CD4-positive, alpha-beta T cell (primary cell): ENCODE data around the gene TRIM33. TPM values are rescaled to one million over a fixed set of nuclear protein-coding genes. Genes with fewer than 3 reads are reported as not detected.

Experiments
- ATAC-seq: fragments of 200-7000 bp; cut with Tn5 transposase; one replicate; pipeline ENCODE4 v1.10.0; 2022; ENCODE audit warnings: mild to moderate bottlenecking; ENCODE audit not compliant: poor library complexity
- CTCF ChIA-PET: fragments of 350-600 bp; sonication (Branson Sonifier 250); formaldehyde crosslinking; loops from one replicate; lab custom pipeline; 2021; ENCODE audit warnings: antibody characterized with exemption, inconsistent platforms; lab: Charles Lee
- POLR2A ChIA-PET: fragments of 350-600 bp; sonication (Branson Sonifier 250); formaldehyde crosslinking; loops from one replicate; lab custom pipeline; 2021; ENCODE audit warnings: antibody characterized with exemption, inconsistent platforms; lab: Charles Lee
- DNase-seq, 14 experiments: peaks; one replicate each; pipeline ENCODE4 v3.0.0-alpha.2; 2013 to 2020; ENCODE audit warnings: mixed read lengths in 2 of 14
- H3K27ac ChIP-seq, 2 donors: one replicate each; pipeline versions ENCODE4 v1.5.1 to v1.7.0; 2013; ENCODE audit warnings: low read length in 2 of 2, low read depth in 1 of 2, mild to moderate bottlenecking in 1 of 2
- H3K27me3 ChIP-seq, 2 experiments: 1 replicate in 1 of 2; 2 replicates in 1 of 2; pipeline versions ENCODE4 v1.6.1 to v1.7.0; 2013; ENCODE audit warnings: low read length in 2 of 2, control low read depth in 1 of 2, mild to moderate bottlenecking in 1 of 2, moderate library complexity in 1 of 2; ENCODE audit not compliant: insufficient read depth in 2 of 2, control insufficient read depth in 1 of 2
- H3K36me3 ChIP-seq: one replicate; pipeline ENCODE4 v1.6.1; 2013; ENCODE audit warnings: low read length, control low read depth; ENCODE audit not compliant: insufficient read depth
- H3K4me1 ChIP-seq: one replicate; pipeline ENCODE4 v1.6.1; 2013; ENCODE audit warnings: low read length, control low read depth; ENCODE audit not compliant: insufficient read depth
- H3K4me3 ChIP-seq: one replicate; pipeline ENCODE4 v1.5.1; 2013; ENCODE audit warnings: mild to moderate bottlenecking, low read length, moderate library complexity
- H3K9me3 ChIP-seq, 2 experiments: 1 replicate in 1 of 2; 2 replicates in 1 of 2; pipeline versions ENCODE4 v1.6.1 to v1.7.0; 2013; ENCODE audit warnings: low read length in 2 of 2, mild to moderate bottlenecking in 2 of 2, control low read depth in 1 of 2, moderate library complexity in 1 of 2; ENCODE audit not compliant: control insufficient read depth in 1 of 2, insufficient read depth in 1 of 2
- H3K27ac Mint-ChIP-seq: one replicate; pipeline ENCODE4 v1.8.0; 2020; ENCODE audit warnings: mixed read lengths
- H3K27me3 Mint-ChIP-seq: one replicate; pipeline ENCODE4 v1.8.0; 2021; ENCODE audit warnings: mixed read lengths
- H3K36me3 Mint-ChIP-seq: one replicate; pipeline ENCODE4 v1.8.0; 2021; ENCODE audit warnings: low read depth, mixed read lengths
- H3K4me1 Mint-ChIP-seq: one replicate; pipeline ENCODE4 v1.8.0; 2021; ENCODE audit warnings: low read depth, mixed read lengths
- H3K4me3 Mint-ChIP-seq: one replicate; pipeline ENCODE4 v1.8.0; 2020; ENCODE audit warnings: mild to moderate bottlenecking, mixed read lengths
- H3K9me3 Mint-ChIP-seq: one replicate; pipeline ENCODE4 v1.8.0; 2020; ENCODE audit warnings: mixed read lengths
- CTCF ChIP-seq: fragments of 200-600 bp; IDR thresholded peaks from one replicate; pipeline ENCODE4 v1.8.0; 2022; ENCODE audit warnings: antibody characterized with exemption, mild to moderate bottlenecking
- intact Hi-C, 2 experiments: fragments of 100-400 bp; cut with DNase I in 1 of 2; cut with micrococcal nuclease in 1 of 2; formaldehyde crosslinking; loops; one replicate each; pipeline versions ENCODE4 v1.15.1 to v1.9.0; 2023 to 2025; cut with DNase I, micrococcal nuclease
- total RNA-seq, 174 experiments: library from RNA in 2 of 174; stranded (reverse) in 2 of 174; gene quantifications; one replicate each; pipeline ENCODE4 v1.2.3 and lab custom pipeline; 2021 to 2026

TRIM33 gene
- total RNA-seq, 2 experiments from 2014 or later = 42.6 to 45.0 TPM

DNA sequence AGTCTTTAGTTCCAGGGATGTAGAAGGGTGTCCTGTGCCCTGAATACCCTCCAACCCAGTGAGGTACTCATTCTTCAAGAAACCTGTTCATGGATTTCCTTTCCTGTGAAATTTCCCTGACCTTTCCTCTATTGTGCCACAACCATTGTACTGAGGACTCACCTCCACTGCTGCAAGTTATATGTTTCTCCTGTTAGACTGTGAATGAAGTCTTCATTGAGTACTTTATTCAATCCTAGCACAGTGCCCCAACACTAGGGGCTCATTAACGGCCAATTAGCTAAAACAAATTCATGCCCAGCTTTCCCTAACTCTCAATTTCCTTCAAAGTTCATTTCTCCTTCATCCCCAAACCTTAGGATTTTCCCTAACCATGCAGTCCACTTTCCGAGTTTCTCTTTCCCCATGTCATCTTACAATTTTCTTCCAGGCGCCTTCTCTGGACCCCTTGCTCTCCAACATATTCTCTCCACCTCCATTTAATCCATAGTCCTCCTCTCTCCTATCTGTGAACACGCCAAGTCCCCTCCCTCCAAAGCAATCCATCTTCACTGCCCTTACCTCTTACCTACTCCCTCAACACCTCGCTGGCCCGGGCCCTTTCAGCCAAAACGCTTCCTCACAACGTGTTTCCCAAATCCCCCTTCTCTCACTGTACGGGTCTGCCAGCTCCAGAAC lies 1.3 kb downstream of the TRIM33 start:
- no peaks in the 10 kb centered on the region for H3K9me3 ChIP-seq
- ChIA-PET CTCF (interaction anchor here (0.9 to 1.7 kb wide), 2 partner anchors 9 to 13 kb away, joined by 3 read pairs; no protein-coding TSS in a partner anchor), POLR2A (interaction anchor here (0.6 to 4.4 kb wide), 16 partner anchors 9 to 697 kb away, joined by 3 to 37 read pairs (median 10); partner anchors contain the start of genes BCAS2, CSDE1, DENND2C and NRAS)
- peaks cover 53% of the 10 kb centered on the region for H3K4me1 ChIP-seq
- intact Hi-C loops = loop anchor here (2.0 to 10.0 kb wide), 10 partner anchors 42 to 1555 kb away; partner anchors contain the start of genes BCAS2 (in 1 of the 2), DENND2C (in 1 of the 2), LRIG2 (in 1 of the 2) and NRAS (in 1 of the 2)
- peak overlapping the region; percentile 87 for H3K4me3 Mint-ChIP-seq
- H3K36me3 Mint-ChIP-seq = peaks cover 40% of the 10 kb centered on the region
- peak overlapping the region; percentile 72 for H3K27ac Mint-ChIP-seq
- H3K27me3 ChIP-seq = no peaks in the 10 kb centered on the region
- H3K27ac ChIP-seq = no peak overlapping the region
- H3K4me3 ChIP-seq = peak overlapping the region; percentile 86
- H3K9me3 Mint-ChIP-seq = no peaks in the 10 kb centered on the region
- TF ChIP-seq CTCF = no peak
- peaks cover 21% of the 10 kb centered on the region for H3K36me3 ChIP-seq
- DNase-seq (peak in 1 of 14 experiments; percentile 10), ATAC-seq (no peak)
- H3K4me1 Mint-ChIP-seq = peaks cover 60% of the 10 kb centered on the region
- H3K27me3 Mint-ChIP-seq = no peaks in the 10 kb centered on the region

DNA sequence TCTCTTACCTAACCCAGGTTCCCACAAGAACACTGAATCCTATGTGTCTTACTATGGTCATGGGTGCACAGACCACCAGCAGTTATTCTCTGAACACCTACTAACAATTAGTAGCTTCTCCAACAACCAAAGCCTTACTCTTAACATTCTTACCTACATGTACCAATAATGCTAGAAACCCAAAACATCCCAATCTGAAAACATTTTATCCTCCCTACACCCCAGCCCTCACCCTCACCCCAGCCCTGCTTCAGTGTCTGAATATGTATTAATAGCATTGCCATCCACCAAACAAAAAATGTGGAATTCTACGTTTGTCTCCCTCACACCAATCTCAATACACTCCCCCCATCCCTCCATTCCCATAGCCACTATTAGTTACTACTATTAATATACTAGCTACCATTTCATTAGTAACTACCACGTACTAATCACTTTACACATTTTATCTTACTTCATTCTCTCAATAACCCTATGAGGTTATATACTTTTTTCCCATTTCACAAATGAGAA lies 2.6 kb downstream of the TRIM33 start:
- Histone ChIP-seq H3K36me3 (peaks cover 22% of the 10 kb centered on the region), H3K27me3 (no peaks in the 10 kb centered on the region), H3K4me3 (no peak overlapping the region), H3K27ac (no peak overlapping the region), H3K4me1 (peaks cover 58% of the 10 kb centered on the region), H3K9me3 (no peaks in the 10 kb centered on the region)
- intact Hi-C loops = loop anchor here in 1 of 2 experiments (5.0 kb wide), 2 partner anchors 41 to 161 kb away; no protein-coding TSS in a partner anchor
- no peak for TF ChIP-seq CTCF
- DNase-seq (no peak), ATAC-seq (no peak)
- H3K9me3 Mint-ChIP-seq = no peaks in the 10 kb centered on the region
- peak overlapping the region; percentile 87 for H3K4me3 Mint-ChIP-seq
- H3K27ac Mint-ChIP-seq = peak overlapping the region; percentile 72
- POLR2A ChIA-PET = interaction anchor here (0.7 to 4.4 kb wide), 4 partner anchors 72 to 208 kb away, joined by 3 to 37 read pairs (median 7); partner anchors contain the start of genes BCAS2 and NRAS
- no peaks in the 10 kb centered on the region for H3K27me3 Mint-ChIP-seq
- CTCF ChIA-PET = no interaction called here
- peaks cover 50% of the 10 kb centered on the region for H3K36me3 Mint-ChIP-seq
- H3K4me1 Mint-ChIP-seq = peaks cover 73% of the 10 kb centered on the region

- no peaks in the 10 kb centered on the region for H3K9me3 Mint-ChIP-seq
- Histone ChIP-seq H3K27ac (no peak overlapping the region), H3K4me1 (peaks cover 54% of the 10 kb centered on the region), H3K36me3 (peaks cover 22% of the 10 kb centered on the region), H3K4me3 (no peak overlapping the region), H3K9me3 (no peaks in the 10 kb centered on the region), H3K27me3 (no peaks in the 10 kb centered on the region)
- DNase-seq (no peak), ATAC-seq (no peak)
- ChIA-PET POLR2A (interaction anchor here (1.1 kb wide), 1 partner anchor 67 kb away, joined by 4 read pairs; no protein-coding TSS in a partner anchor), CTCF (interaction anchor here (0.9 kb wide), 1 partner anchor 79 kb away, joined by 3 read pairs; no protein-coding TSS in a partner anchor)
- TF ChIP-seq CTCF = no peak
- intact Hi-C loops = loop anchor here in 1 of 2 experiments (5.0 kb wide), 2 partner anchors 40 to 160 kb away; no protein-coding TSS in a partner anchor
- peak overlapping the region; percentile 65 for H3K4me3 Mint-ChIP-seq
- H3K27ac Mint-ChIP-seq = peak overlapping the region; percentile 51
- no peaks in the 10 kb centered on the region for H3K27me3 Mint-ChIP-seq
- H3K36me3 Mint-ChIP-seq = peaks cover 50% of the 10 kb centered on the region
- H3K4me1 Mint-ChIP-seq = peaks cover 76% of the 10 kb centered on the region
These were observed 3.5 kb downstream of the TRIM33 start for GRCh38 chr1:114507513-114507912.
